H1 (cell line): ENCODE results near the gene MOB4. TPM values are rescaled to one million over a fixed set of nuclear protein-coding genes. Genes with fewer than 3 reads are reported as not detected.

Experiments used
- CTCF ChIA-PET: fragments of 300-600 bp; sonication (Branson Sonifier 250); formaldehyde crosslinking; loops from one replicate; lab custom pipeline; 2021; ENCODE audit not compliant: partially characterized antibody; lab: Charles Lee
- POLR2A ChIA-PET: fragments of 300-600 bp; sonication (Branson Sonifier 250); formaldehyde crosslinking; loops from one replicate; lab custom pipeline; 2021; ENCODE audit warnings: inconsistent platforms; ENCODE audit not compliant: partially characterized antibody; lab: Charles Lee
- DNase-seq, 2 experiments: peaks; one replicate each; pipeline versions ENCODE4 v3.0.0 to v3.0.0-alpha.2; 2010 to 2022; ENCODE audit warnings: low spot score in 2 of 2, low read depth in 1 of 2, mixed read lengths in 1 of 2
- FAIRE-seq: peaks from 2 replicates; lab custom pipeline; 2011; peaks lifted over from hg19 to GRCh38; lab: Jason Lieb, UNC
- H2AFZ ChIP-seq: 2 replicates; pipeline ENCODE4 v1.8.1; 2012; ENCODE audit warnings: low read length, inconsistent platforms
- H2AK5ac ChIP-seq: 2 replicates; pipeline ENCODE4 v1.6.1; 2013; ENCODE audit warnings: low read depth, low read length
- H2BK120ac ChIP-seq: replicated peaks from 2 replicates; pipeline ENCODE3; 2013; ENCODE audit warnings: low read depth, low read length, inconsistent platforms
- H2BK12ac ChIP-seq: 2 replicates; pipeline ENCODE4 v1.6.1; 2013; ENCODE audit warnings: low read depth, low read length
- H2BK15ac ChIP-seq: 2 replicates; pipeline ENCODE4 v1.6.1; 2013; ENCODE audit warnings: low read length
- H2BK20ac ChIP-seq: 2 replicates; pipeline ENCODE4 v1.6.1; 2013; ENCODE audit warnings: low read length
- H2BK5ac ChIP-seq: 2 replicates; pipeline ENCODE4 v1.6.1; 2013; ENCODE audit warnings: low read depth, low read length
- H3K14ac ChIP-seq: 2 replicates; pipeline ENCODE4 v1.6.1; 2013; ENCODE audit warnings: inconsistent platforms; ENCODE audit not compliant: insufficient read length
- H3K18ac ChIP-seq: 2 replicates; pipeline ENCODE4 v1.6.1; 2013; ENCODE audit warnings: low read length; ENCODE audit errors: extremely low read depth
- H3K23ac ChIP-seq: 2 replicates; pipeline ENCODE4 v1.6.1; 2013; ENCODE audit warnings: inconsistent platforms; ENCODE audit not compliant: insufficient read length
- H3K23me2 ChIP-seq: 2 replicates; pipeline ENCODE4 v1.6.1; 2013; ENCODE audit warnings: low read depth, low read length
- H3K27ac ChIP-seq: 2 replicates; pipeline ENCODE4 v1.6.1; 2011; ENCODE audit warnings: low read depth, low read length, inconsistent platforms
- H3K27me3 ChIP-seq, 4 experiments: replicated peaks in 1 of 4; 1 replicate in 1 of 4; 2 replicates in 3 of 4; pipeline versions ENCODE4 v1.6.1 to v1.8.1; 2011 to 2013; ENCODE audit warnings: low read length in 3 of 4, mild to moderate bottlenecking in 3 of 4, inconsistent platforms in 2 of 4, mixed read lengths in 2 of 4, moderate library complexity in 1 of 4; ENCODE audit not compliant: control insufficient read depth in 3 of 4, insufficient read depth in 3 of 4; ENCODE audit errors: extremely low read depth in 1 of 4
- H3K36me3 ChIP-seq, 4 experiments: 2 replicates each; pipeline versions ENCODE4 v1.6.1 to v1.8.1; 2011 to 2013; ENCODE audit warnings: mild to moderate bottlenecking in 4 of 4, low read length in 3 of 4, moderate library complexity in 2 of 4, control low read depth in 1 of 4, inconsistent platforms in 1 of 4; ENCODE audit not compliant: insufficient read depth in 4 of 4, control insufficient read depth in 2 of 4
- H3K4ac ChIP-seq: replicated peaks from 2 replicates; pipeline ENCODE3; 2013; ENCODE audit warnings: low read length, low read depth, mixed read lengths, inconsistent platforms; ENCODE audit not compliant: insufficient read length
- H3K4me1 ChIP-seq, 4 experiments: replicated peaks in 1 of 4; 1 replicate in 1 of 4; 2 replicates in 3 of 4; pipeline versions ENCODE4 v1.6.1 to v1.8.1; 2011 to 2013; ENCODE audit warnings: low read length in 3 of 4, inconsistent platforms in 2 of 4, mixed read lengths in 1 of 4; ENCODE audit not compliant: insufficient read depth in 4 of 4, control insufficient read depth in 3 of 4
- H3K4me2 ChIP-seq, 2 experiments: 2 replicates each; pipeline versions ENCODE4 v1.6.1 to v1.8.1; 2011 to 2013; ENCODE audit warnings: low read depth in 2 of 2, low read length in 2 of 2, control low read depth in 1 of 2, inconsistent platforms in 1 of 2, mild to moderate bottlenecking in 1 of 2; ENCODE audit not compliant: insufficient read depth in 1 of 2
- H3K4me3 ChIP-seq, 4 experiments: fragments of 200-600, 300-600 bp in 1 of 4; sonication (generic), shearing (Covaris generic), sonication (Bioruptor Twin) in 1 of 4; 2 replicates each; pipeline versions ENCODE4 v1.5.1 to v1.8.1; 2011 to 2016; ENCODE audit warnings: low read length in 4 of 4, low read depth in 3 of 4, control low read depth in 2 of 4, inconsistent platforms in 2 of 4, mild to moderate bottlenecking in 2 of 4, mixed read lengths in 1 of 4, moderate library complexity in 1 of 4; ENCODE audit not compliant: insufficient read depth in 2 of 4; ENCODE audit errors: extremely low read depth in 1 of 4
- H3K56ac ChIP-seq: replicated peaks from 2 replicates; pipeline ENCODE3; 2013; ENCODE audit warnings: low read depth, mild to moderate bottlenecking, mixed read lengths, low read length, inconsistent platforms; ENCODE audit not compliant: insufficient read length
- H3K79me1 ChIP-seq: 2 replicates; pipeline ENCODE4 v1.6.1; 2013; ENCODE audit warnings: low read depth, low read length, control low read depth
- H3K79me2 ChIP-seq, 2 experiments: 2 replicates each; pipeline versions ENCODE4 v1.6.1 to v1.8.1; 2012 to 2013; ENCODE audit warnings: low read length in 2 of 2, mild to moderate bottlenecking in 2 of 2, inconsistent platforms in 1 of 2; ENCODE audit not compliant: insufficient read depth in 2 of 2, control insufficient read depth in 1 of 2
- H3K9ac ChIP-seq, 4 experiments: replicated peaks in 1 of 4; 1 replicate in 1 of 4; 2 replicates in 3 of 4; pipeline versions ENCODE4 v1.6.1 to v1.8.1; 2011 to 2013; ENCODE audit warnings: low read depth in 3 of 4, low read length in 3 of 4, control low read depth in 2 of 4, mild to moderate bottlenecking in 2 of 4, moderate library complexity in 2 of 4, inconsistent platforms in 1 of 4; ENCODE audit errors: extremely low read depth in 1 of 4
- H3K9me3 ChIP-seq, 2 experiments: 2 replicates each; pipeline versions ENCODE4 v1.6.1 to v1.8.1; 2012 to 2013; ENCODE audit warnings: mild to moderate bottlenecking in 2 of 2, moderate library complexity in 2 of 2, control low read depth in 1 of 2, inconsistent platforms in 1 of 2, low read depth in 1 of 2, low read length in 1 of 2, mixed read lengths in 1 of 2; ENCODE audit not compliant: insufficient read depth in 2 of 2
- H4K20me1 ChIP-seq, 2 experiments: replicated peaks in 1 of 2; 2 replicates each; pipeline versions ENCODE3 to v1.8.1; 2011 to 2013; ENCODE audit warnings: inconsistent platforms in 2 of 2, low read length in 2 of 2, mild to moderate bottlenecking in 1 of 2; ENCODE audit not compliant: insufficient read depth in 2 of 2, control insufficient read depth in 1 of 2
- H4K5ac ChIP-seq: 2 replicates; pipeline ENCODE4 v1.6.1; 2013; ENCODE audit warnings: low read length, low read depth, mixed read lengths, inconsistent platforms; ENCODE audit not compliant: insufficient read length
- H4K8ac ChIP-seq: 2 replicates; pipeline ENCODE4 v1.8.0; 2013; ENCODE audit warnings: mild to moderate bottlenecking, moderate library complexity, low read length, inconsistent platforms; ENCODE audit not compliant: insufficient read depth; ENCODE audit errors: extremely low read depth
- H4K91ac ChIP-seq: replicated peaks from 2 replicates; pipeline ENCODE3; 2013; ENCODE audit warnings: low read length, mixed read lengths, inconsistent platforms; ENCODE audit not compliant: insufficient read length
- ASH2L ChIP-seq: fragments of 200-600, 300-600 bp; sonication (generic); IDR thresholded peaks from one replicate; pipeline ENCODE4 v1.7.1; 2017; ENCODE audit warnings: low read length
- CTBP2 ChIP-seq: IDR thresholded peaks from 2 replicates; pipeline ENCODE4 v1.7.0; 2011; ENCODE audit warnings: borderline replicate concordance, mild to moderate bottlenecking, moderate library complexity, mixed read lengths, low read length; ENCODE audit not compliant: insufficient read depth, insufficient read length
- GABPA ChIP-seq: IDR thresholded peaks from 2 replicates; pipeline ENCODE4 v1.6.1; 2011; ENCODE audit warnings: mild to moderate bottlenecking, low read length, moderate library complexity, borderline replicate concordance; ENCODE audit not compliant: insufficient read depth
- POU5F1 ChIP-seq: IDR thresholded peaks from 2 replicates; pipeline ENCODE4 v1.6.1; 2011; ENCODE audit warnings: low read depth, mild to moderate bottlenecking, low read length, moderate library complexity
- RXRA ChIP-seq: IDR thresholded peaks from 2 replicates; pipeline ENCODE4 v1.6.1; 2011; ENCODE audit warnings: low read depth, mild to moderate bottlenecking, low read length, moderate library complexity; ENCODE audit not compliant: insufficient read depth
- USF2 ChIP-seq: IDR thresholded peaks from 2 replicates; pipeline ENCODE4 v1.6.1; 2011; ENCODE audit warnings: low read length, improper control_type of control experiment
- WGBS, 2 experiments: shearing (Covaris generic) in 1 of 2; methylation state at CpG; one replicate each; pipeline versions ENCODE4 v1.1.6 to v1.1.7; 2013 to 2015; ENCODE audit warnings: low lambda C conversion rate in 2 of 2, mixed read lengths in 2 of 2, inconsistent platforms in 1 of 2, low coverage in 1 of 2, missing lambda C conversion rate in 1 of 2; ENCODE audit not compliant: insufficient replicate concordance in 2 of 2, insufficient coverage in 1 of 2, insufficient read length in 1 of 2; ENCODE audit errors: extremely low coverage in 1 of 2, missing lambda C conversion rate in 1 of 2; 5-methylcytosine and 5-hydroxymethylcytosine counted together
- long read RNA-seq, 2 experiments: library from RNA in 1 of 2; library from capped mRNA in 1 of 2; stranded (forward); transcript quantifications; one replicate each; pipeline ENCODE4 v2.0.0, GENCODE V29; 2021; ENCODE audit warnings: inconsistent platforms in 1 of 2
- polyA minus RNA-seq, 3 experiments: library from RNA; depleted of rRNA, polyadenylated mRNA; stranded (reverse); fragments of >200 nt; gene quantifications; 1 replicate in 2 of 3; 2 replicates in 1 of 3; pipeline ENCODE4 v1.2.3, GENCODE V29; 2011
- polyA plus RNA-seq, 7 experiments: library from polyadenylated mRNA; depleted of rRNA in 3 of 7; stranded (reverse) in 5 of 7; unstranded in 2 of 7; fragments of >200 nt in 5 of 7; fragments of 200-250 nt in 2 of 7; gene quantifications; 1 replicate in 5 of 7; 2 replicates in 1 of 7; 4 replicates in 1 of 7; pipeline versions ENCODE4 v1.2.1 to v1.2.3, GENCODE V29; 2011 to 2013; ENCODE audit warnings: missing spikeins in 2 of 7, mixed read lengths in 2 of 7
- total RNA-seq: library from RNA; stranded (reverse); fragmentation: NEBNext Ultra II Directional; extraction: Animal tissue kit (Norgen Biotek cat#: 25700); gene quantifications from 2 replicates; pipeline ENCODE4 v1.2.1, GENCODE V29; 2021

Gene MOB4
- 46.8 and 54.2 TPM in 2 replicates for total RNA-seq
- 19.3 and 51.5 TPM in 2 replicates for polyA plus RNA-seq (2011; rRNA removed)
- 52.2 TPM for polyA plus RNA-seq (2011; cell fraction: cytosol; rRNA removed)
- polyA plus RNA-seq (2011; cell fraction: nucleus; rRNA removed) = 8.8 TPM
- polyA plus RNA-seq (2012, experiment 1 of 2) = 29.3 to 57.4 TPM (median 36.5 TPM) in 4 replicates
- 8.9 TPM for polyA plus RNA-seq (2012, experiment 2 of 2)
- polyA plus RNA-seq (2013, experiment 1 of 2) = 37.2 TPM
- polyA plus RNA-seq (2013, experiment 2 of 2) = 36.5 TPM
- polyA minus RNA-seq (2011; rRNA and poly(A)+ RNA removed) = 37.9 and 57.6 TPM in 2 replicates
- polyA minus RNA-seq (2011; cell fraction: cytosol; rRNA and poly(A)+ RNA removed) = 22.7 TPM
- 17.8 TPM for polyA minus RNA-seq (2011; cell fraction: nucleus; rRNA and poly(A)+ RNA removed)
- long read RNA-seq, experiment 1, transcript MOB4-202 (8 exons, 3,986 nt) = major isoform, 62 of 119 reads
- long read RNA-seq, experiment 1, transcript MOB4-207 (7 exons, 1,021 nt) = minor isoform, 19 of 119 reads
- long read RNA-seq, experiment 1, partial matches to known transcripts = 10 of 119 reads
- long read RNA-seq, experiment 1, other reads (novel, unspliced or antisense) = 27 of 119 reads
- long read RNA-seq, experiment 2, transcript MOB4-207 (7 exons, 1,021 nt) = minor isoform, 34 of 206 reads
- long read RNA-seq, experiment 2, transcript MOB4-202 (8 exons, 3,986 nt) = major isoform, 165 of 206 reads
- long read RNA-seq, experiment 2, partial matches to known transcripts = 0 of 206 reads
- long read RNA-seq, experiment 2, other reads (novel, unspliced or antisense) = 3 of 206 reads

DNA sequence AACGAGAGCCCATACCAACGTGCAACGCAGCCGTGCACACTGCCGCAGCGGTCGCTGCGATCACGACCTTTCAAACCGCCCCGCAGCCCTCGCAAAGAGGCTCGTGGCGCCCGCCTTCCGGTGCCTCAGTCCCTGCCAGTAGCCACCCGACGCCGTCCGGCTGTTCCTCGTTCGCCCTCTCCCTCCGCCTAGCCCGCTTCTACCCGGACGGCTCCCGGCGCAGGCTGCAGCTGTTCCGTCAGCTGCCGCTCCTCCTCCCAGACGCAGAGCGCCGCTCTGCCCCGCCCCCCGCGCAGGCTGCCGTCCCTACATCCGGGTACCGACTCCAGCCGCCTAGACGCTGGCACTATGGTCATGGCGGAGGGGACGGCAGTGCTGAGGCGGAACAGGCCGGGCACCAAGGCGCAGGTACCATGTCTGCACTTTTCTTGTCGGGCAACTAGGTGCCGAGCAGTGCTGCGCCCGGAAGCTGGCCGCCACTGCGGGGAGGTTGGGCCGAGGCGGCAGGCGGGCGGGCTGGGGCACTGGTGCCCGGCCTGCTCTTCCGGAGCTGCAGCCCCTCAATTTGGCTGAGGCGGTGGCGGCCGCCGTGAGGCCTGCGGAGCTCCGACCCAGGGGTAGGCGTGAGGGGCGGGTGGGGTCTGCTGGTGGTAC lies at the start of gene MOB4:
Gene MOB4, plus strand, starts transcription at position 328 of the 654 bp plus-strand sequence. Its CDS starts 21 bp downstream, at position 349.
- 1% methylated on average over 59 of the region's 66 CpGs; no CpG with 5 or more reads in 1 of the 2 experiments for WGBS, 2 experiments
- no peaks in the 10 kb centered on the region for H3K27me3 ChIP-seq
- TF ChIP-seq ASH2L (peak; percentile 88), GABPA (peak; percentile 65; the same call in 1 of the 2 replicates), CTBP2 (no peak), RXRA (no peak), USF2 (peak; percentile 15; the same call in 1 of the 2 replicates), POU5F1 (no peak)

More for the DNA sequence above, at the start of gene MOB4:
- no peaks in the 10 kb centered on the region for H3K79me1 ChIP-seq
- peaks cover 0 to 3% (median 0%) of the 10 kb centered on the region in 4 experiments; a peak in 1 of 8 replicates for H3K36me3 ChIP-seq
- H3K79me2 ChIP-seq = peaks cover 0 to 49% of the 10 kb centered on the region in 2 experiments; a peak in 3 of 4 replicates
- H4K8ac ChIP-seq = peak within 1 kb of the TSS; percentile 86; the same call in 1 of the 2 replicates
- H3K56ac ChIP-seq = peak within 1 kb of the TSS; percentile 83
- peak within 1 kb of the TSS; percentile 94 for H2BK5ac ChIP-seq
- H3K18ac ChIP-seq = peak within 1 kb of the TSS; percentile 94
- H4K5ac ChIP-seq = peak within 1 kb of the TSS; percentile 69
- peak; percentile 92 to 96 for DNase-seq
- peak within 1 kb of the TSS; percentile 65; the same call in 1 of the 2 replicates for H2BK15ac ChIP-seq
- H3K23me2 ChIP-seq = peaks cover 8% of the 10 kb centered on the region
- H3K9me3 ChIP-seq = no peaks in the 10 kb centered on the region
- peak within 1 kb of the TSS; percentile 61 for H3K4ac ChIP-seq
- FAIRE-seq = no peak
- peaks cover 0 to 9% (median 5%) of the 10 kb centered on the region in 4 experiments; a peak in 5 of 7 replicates for H3K4me1 ChIP-seq
- no peak within 1 kb of the TSS for H2AK5ac ChIP-seq
- H3K9ac ChIP-seq = peak within 1 kb of the TSS; percentile 82 to 94 (median 92)
- peak within 1 kb of the TSS; percentile 38 for H2AFZ ChIP-seq
- H2BK20ac ChIP-seq = no peak within 1 kb of the TSS
- POLR2A ChIA-PET = interaction anchor here (0.5 to 6.6 kb wide), 20 partner anchors 9 to 203 kb away, joined by 3 to 130 read pairs (median 6); partner anchors contain the start of genes HSPD1, HSPE1, MARS2 and SF3B1
- H3K14ac ChIP-seq = no peak within 1 kb of the TSS
- H3K4me3 ChIP-seq = peak within 1 kb of the TSS; percentile 75 to 96 (median 90)
- H2BK12ac ChIP-seq = no peak within 1 kb of the TSS; the same call in 1 of the 2 replicates
- H3K23ac ChIP-seq = no peak within 1 kb of the TSS
- H3K4me2 ChIP-seq = peak within 1 kb of the TSS; percentile 86
- H2BK120ac ChIP-seq = no peak within 1 kb of the TSS
- CTCF ChIA-PET = interaction anchor here (1.0 to 2.1 kb wide), 2 partner anchors 15 to 74 kb away, joined by 3 to 5 read pairs; no protein-coding TSS in a partner anchor
- H4K20me1 ChIP-seq = peaks cover 0 to 1% of the 10 kb centered on the region in 2 experiments
- peak within 1 kb of the TSS; percentile 81; the same call in 1 of the 2 replicates for H3K27ac ChIP-seq
- peak within 1 kb of the TSS; percentile 82 for H4K91ac ChIP-seq
